ENCODE measurements around the gene TNFRSF19. TPM values are rescaled to one million over a fixed set of nuclear protein-coding genes. Genes with fewer than 3 reads are reported as not detected.

The TNFRSF19 gene
- total and polyA plus RNA-seq, 2 of the 13 experiments (the other 11 are each of a cell fraction or from before 2014, with no cell fraction given) = 75.3 to 77.7 TPM

GRCh38 chr13:23599083-23599925 is 29.1 kb downstream of the TNFRSF19 start (continued):
- TF ChIP-seq ZNF414 (CRISPR knock-in tag; IDR thresholded peaks at IDR 0.05) (no peak), ZFP36 (IDR thresholded peaks at IDR 0.05; ENCODE audit: borderline replicate concordance, low read depth, low read length, partially characterized antibody) (no peak), GATAD1 (CRISPR knock-in tag; IDR thresholded peaks at IDR 0.05) (no peak), NFATC3 (CRISPR knock-in tag; IDR thresholded peaks at IDR 0.05) (no peak), ZNF564 (CRISPR knock-in tag; IDR thresholded peaks at IDR 0.05) (no peak), ZNF230 (CRISPR knock-in tag; IDR thresholded peaks at IDR 0.05) (no peak), SMC3 (IDR thresholded peaks at IDR 0.05; ENCODE audit: low read length) (0 out of 2 replicates have a peak, but pooled peaks have one; percentile 7), FOXP1 (IDR thresholded peaks at IDR 0.05) (no peak), FOXP1 (CRISPR knock-in tag; IDR thresholded peaks at IDR 0.05) (0 out of 2 replicates have a peak, but pooled peaks have one; percentile 33), NFE2 (CRISPR knock-in tag; IDR thresholded peaks at IDR 0.05) (no peak), SCMH1 (CRISPR knock-in tag; IDR thresholded peaks at IDR 0.05; ENCODE audit: borderline replicate concordance) (no peak), RARG (CRISPR knock-in tag; IDR thresholded peaks at IDR 0.05; ENCODE audit: low read depth) (no peak), MTF2 (CRISPR knock-in tag; IDR thresholded peaks at IDR 0.05; ENCODE audit: borderline replicate concordance) (no peak), AGO1 (IDR thresholded peaks at IDR 0.05; ENCODE audit: low read depth, low read length, poor library complexity, severe bottlenecking) (no peak), PRMT3 (CRISPR knock-in tag; IDR thresholded peaks at IDR 0.05; ENCODE audit: borderline replicate concordance, low read depth) (no peak), DR1 (CRISPR knock-in tag; IDR thresholded peaks at IDR 0.05) (no peak), TMF1 (CRISPR knock-in tag; IDR thresholded peaks at IDR 0.05; ENCODE audit: low read depth) (no peak), ZNF703 (CRISPR knock-in tag; IDR thresholded peaks at IDR 0.05; ENCODE audit: borderline replicate concordance) (no peak), KLF15 (CRISPR knock-in tag; IDR thresholded peaks at IDR 0.05; ENCODE audit: borderline replicate concordance) (no peak), ZNF205 (CRISPR knock-in tag; IDR thresholded peaks at IDR 0.05) (no peak), IKZF4 (CRISPR knock-in tag; IDR thresholded peaks at IDR 0.05; ENCODE audit: borderline replicate concordance, low read depth, not compliant biosample characterization) (no peak), ZNF83 (CRISPR knock-in tag; IDR thresholded peaks at IDR 0.05; ENCODE audit: borderline replicate concordance) (no peak), ZNF33A (CRISPR knock-in tag; IDR thresholded peaks at IDR 0.05; ENCODE audit: borderline replicate concordance) (no peak)
- TF ChIP-seq, protein P1, sequence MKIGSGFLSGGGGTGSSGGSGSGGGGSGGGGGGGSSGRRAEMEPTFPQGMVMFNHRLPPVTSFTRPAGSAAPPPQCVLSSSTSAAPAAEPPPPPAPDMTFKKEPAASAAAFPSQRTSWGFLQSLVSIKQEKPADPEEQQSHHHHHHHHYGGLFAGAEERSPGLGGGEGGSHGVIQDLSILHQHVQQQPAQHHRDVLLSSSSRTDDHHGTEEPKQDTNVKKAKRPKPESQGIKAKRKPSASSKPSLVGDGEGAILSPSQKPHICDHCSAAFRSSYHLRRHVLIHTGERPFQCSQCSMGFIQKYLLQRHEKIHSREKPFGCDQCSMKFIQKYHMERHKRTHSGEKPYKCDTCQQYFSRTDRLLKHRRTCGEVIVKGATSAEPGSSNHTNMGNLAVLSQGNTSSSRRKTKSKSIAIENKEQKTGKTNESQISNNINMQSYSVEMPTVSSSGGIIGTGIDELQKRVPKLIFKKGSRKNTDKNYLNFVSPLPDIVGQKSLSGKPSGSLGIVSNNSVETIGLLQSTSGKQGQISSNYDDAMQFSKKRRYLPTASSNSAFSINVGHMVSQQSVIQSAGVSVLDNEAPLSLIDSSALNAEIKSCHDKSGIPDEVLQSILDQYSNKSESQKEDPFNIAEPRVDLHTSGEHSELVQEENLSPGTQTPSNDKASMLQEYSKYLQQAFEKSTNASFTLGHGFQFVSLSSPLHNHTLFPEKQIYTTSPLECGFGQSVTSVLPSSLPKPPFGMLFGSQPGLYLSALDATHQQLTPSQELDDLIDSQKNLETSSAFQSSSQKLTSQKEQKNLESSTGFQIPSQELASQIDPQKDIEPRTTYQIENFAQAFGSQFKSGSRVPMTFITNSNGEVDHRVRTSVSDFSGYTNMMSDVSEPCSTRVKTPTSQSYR (CRISPR knock-in tag; IDR thresholded peaks at IDR 0.05; ENCODE audit: borderline replicate concordance) = no peak
- TF ChIP-seq, protein P2, sequence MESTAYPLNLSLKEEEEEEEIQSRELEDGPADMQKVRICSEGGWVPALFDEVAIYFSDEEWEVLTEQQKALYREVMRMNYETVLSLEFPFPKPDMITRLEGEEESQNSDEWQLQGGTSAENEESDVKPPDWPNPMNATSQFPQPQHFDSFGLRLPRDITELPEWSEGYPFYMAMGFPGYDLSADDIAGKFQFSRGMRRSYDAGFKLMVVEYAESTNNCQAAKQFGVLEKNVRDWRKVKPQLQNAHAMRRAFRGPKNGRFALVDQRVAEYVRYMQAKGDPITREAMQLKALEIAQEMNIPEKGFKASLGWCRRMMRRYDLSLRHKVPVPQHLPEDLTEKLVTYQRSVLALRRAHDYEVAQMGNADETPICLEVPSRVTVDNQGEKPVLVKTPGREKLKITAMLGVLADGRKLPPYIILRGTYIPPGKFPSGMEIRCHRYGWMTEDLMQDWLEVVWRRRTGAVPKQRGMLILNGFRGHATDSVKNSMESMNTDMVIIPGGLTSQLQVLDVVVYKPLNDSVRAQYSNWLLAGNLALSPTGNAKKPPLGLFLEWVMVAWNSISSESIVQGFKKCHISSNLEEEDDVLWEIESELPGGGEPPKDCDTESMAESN (CRISPR knock-in tag; conservative IDR thresholded peaks at IDR 0.05) = no peak
